RPMI7951 (cell line): ENCODE results near the gene USP28. TPM values are rescaled to one million over a fixed set of nuclear protein-coding genes. Genes with fewer than 3 reads are reported as not detected.
A peak's percentile ranks its signal among the peaks of the same experiment; 100 is the strongest.
"Not testable (repeated sequence)": the region's sequence is repeated elsewhere in the genome, so short reads cannot be mapped to it uniquely, and the experiment has no call there.

Source experiments
- DNase-seq: peaks from one replicate; pipeline ENCODE4 v3.0.0-alpha.2; 2012; ENCODE audit warnings: low read depth
- total RNA-seq: library from RNA; depleted of rRNA; stranded (reverse); fragments of >200 nt; shearing (Covaris generic); gene quantifications from 2 replicates; pipeline ENCODE4 v1.2.3, GENCODE V29; 2014; rRNA removed

USP28 gene
- total RNA-seq, 1 experiment from 2014 or later = 44.0 TPM

DNA sequence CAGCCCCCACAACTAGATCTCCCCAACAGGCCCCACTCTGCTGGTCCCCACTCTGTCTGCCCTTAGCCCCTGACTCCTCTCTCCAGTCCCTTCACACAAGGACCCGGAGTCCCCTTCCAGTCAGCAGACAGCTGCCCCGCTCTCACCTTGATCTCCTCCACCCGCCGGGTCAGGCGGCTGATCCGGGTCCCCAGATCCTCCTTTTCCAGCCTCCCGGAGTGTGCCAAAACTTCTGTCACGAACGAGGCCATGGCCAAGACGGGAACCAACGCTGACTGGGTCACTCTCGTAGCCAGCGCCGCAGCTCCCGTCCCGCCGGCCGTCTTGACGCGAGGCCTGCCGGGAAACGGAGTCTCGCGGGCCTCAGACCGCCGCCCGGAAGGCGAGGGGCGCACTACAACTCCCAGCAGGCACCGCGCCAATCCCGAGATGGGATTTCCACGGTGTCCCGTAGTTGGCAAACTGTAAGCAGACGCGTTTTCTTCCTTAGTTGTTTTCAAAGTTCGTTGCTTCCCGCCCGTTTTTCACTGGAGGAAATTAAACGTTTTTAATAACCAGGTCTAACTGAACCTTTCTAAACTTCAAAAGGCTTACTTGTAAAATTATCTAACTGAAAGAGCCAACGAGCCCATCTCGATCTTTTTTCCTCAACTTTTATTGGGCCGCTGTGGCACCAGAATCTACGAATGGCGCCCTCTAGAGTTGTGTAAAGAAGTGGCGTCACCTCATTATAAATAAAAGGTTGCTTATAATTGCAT, 101.8 kb downstream of the USP28 start, which contains the start of gene ZW10:
TSS of gene ZW10 (minus strand) at position 277 of the 758 bp plus-strand sequence. CDS start at position 251, 26 bp downstream.
- DNase-seq = peak; percentile 98

- peak; percentile 36 for DNase-seq
Observed at GRCh38 chr11:113773092-113773415, 102.3 kb downstream of the USP28 start.

DNA sequence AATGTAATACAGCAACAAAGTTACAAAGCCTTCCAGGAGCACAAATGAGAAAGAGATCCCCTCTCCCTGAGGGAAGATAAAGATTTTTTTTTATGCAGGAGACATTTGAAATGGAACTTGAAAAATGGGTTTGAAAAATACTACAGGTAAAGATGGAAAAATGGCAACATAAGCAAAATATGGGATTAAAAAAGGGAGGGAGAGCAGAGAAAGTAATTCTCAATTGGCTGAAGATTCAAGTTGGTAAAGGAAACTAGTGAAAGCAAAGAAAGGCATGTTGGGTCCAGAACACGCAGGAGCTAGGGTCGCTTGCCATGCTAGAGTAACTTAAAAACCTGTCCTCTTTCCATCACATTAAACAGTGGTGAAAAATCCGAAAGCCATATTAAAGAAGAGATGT, 103.4 kb downstream of the USP28 start:
- DNase-seq = no peak

DNA sequence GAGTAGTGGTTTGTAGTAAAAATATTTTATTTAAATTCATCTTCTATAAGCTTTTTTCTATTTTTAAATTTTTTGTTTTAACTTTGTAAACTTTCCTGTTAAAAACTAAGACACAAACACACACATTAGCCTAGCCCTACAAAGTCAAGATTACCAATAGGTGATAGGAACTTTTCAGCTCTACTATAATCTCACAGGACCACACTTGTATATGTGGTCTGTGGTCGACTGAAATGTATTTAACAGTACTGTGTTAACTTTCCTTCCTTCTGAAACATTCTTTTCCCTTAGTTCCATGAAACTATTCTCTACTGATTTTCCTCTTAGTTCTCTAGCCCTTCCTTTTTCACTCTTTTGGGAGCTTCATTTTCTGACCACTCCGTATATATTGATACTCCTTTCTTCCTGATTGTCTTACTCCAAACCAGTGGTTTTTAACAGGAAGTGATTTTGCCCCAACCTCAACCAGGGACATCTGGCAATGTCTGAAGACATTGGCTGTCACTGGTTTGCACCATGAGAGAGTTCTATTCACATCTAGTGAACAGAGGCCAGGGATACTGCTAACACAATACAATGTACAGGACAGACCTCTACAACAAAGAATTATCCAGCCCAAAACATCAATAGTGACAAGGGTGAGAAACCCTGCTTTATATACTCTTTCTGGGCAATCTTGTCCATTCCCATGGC, 110.7 kb downstream of the USP28 start:
- no peak for DNase-seq

DNA sequence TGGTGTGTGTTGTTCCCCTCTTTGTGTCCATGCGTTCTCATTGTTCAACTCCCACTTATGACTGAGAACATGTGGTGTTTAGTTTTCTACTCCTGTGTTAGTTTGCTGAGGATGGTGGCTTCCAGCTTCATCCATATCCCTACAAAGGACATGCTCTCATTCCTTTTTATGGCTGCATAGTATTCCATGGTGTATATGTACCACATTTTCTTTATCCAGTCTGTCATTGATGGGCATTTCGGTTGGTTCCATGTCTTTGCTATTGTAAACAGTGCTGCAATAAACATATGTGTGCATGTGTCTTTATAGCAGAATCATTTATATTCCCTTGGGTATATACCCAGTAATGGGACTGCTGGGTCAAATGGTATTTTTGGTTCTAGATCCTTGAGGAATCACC, 112.3 kb downstream of the USP28 start:
- DNase-seq = not testable (repeated sequence)

GRCh38 chr11:113760241-113760640, 115.1 kb downstream of the USP28 start:
- DNase-seq = no peak

DNA sequence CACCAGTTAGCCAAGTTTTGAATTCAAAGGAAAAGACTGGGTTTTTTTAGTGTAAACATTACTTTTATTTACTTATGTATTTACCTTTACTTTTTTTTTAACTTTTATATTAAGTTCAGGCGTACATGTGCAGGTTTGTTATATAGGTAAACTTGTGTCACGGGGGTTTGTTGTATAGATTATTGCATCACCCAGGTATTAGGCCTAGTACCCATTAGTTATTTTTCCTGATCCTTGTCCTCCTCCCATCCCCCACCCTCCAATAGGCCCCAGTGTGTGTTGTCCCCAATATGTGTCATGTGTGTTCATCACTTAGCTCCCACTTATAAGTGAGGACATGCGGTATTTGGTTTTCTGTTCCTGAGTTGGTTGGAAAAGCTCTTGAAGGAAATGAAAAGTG, 122.4 kb downstream of the USP28 start:
- no peak for DNase-seq

Other genes with a start within 250 kb of the USP28 start
- gene TMPRSS5, start 169.3 kb downstream of the USP28 start, total RNA-seq = 0.12 TPM in 1 of 2 replicates, not detected in the other
- gene ZW10, start 101.9 kb downstream of the USP28 start, total RNA-seq = 39.4 and 46.1 TPM in 2 replicates
- gene CLDN25, start 95.8 kb downstream of the USP28 start, total RNA-seq = not detected in 2 replicates
- not detected in 2 replicates for gene HTR3B, start 29.2 kb upstream of the USP28 start, total RNA-seq
- not detected in 2 replicates for gene HTR3A, start 99.5 kb upstream of the USP28 start, total RNA-seq
- gene ZBTB16, start 184.1 kb upstream of the USP28 start, total RNA-seq = not detected in 2 replicates